Stimulated activated CD8-positive, alpha-beta memory T cell treated with anti-CD3 and anti-CD28 coated beads, Interleukin-12 subunit alpha, Interleukin-12 subunit beta, amount 100 ng/mL, for 24 hours (primary cell): ENCODE measurements around the gene FAM180A.

Experiments
- DNase-seq: peaks from one replicate; pipeline ENCODE4 v3.0.0-alpha.2; 2020; ENCODE audit errors: extremely low read depth

Gene FAM180A

GRCh38 chr7:135771961-135772638 is 23.5 kb upstream of the FAM180A start:
- no peak for DNase-seq

GRCh38 chr7:135771051-135771450 is 22.4 kb upstream of the FAM180A start:
- no peak for DNase-seq

GRCh38 chr7:135770139-135770710 is 21.6 kb upstream of the FAM180A start:
- no peak for DNase-seq

- no peak for DNase-seq
Measured at GRCh38 chr7:135769005-135769802, 20.6 kb upstream of the FAM180A start.

GRCh38 chr7:135768467-135768866 is 19.9 kb upstream of the FAM180A start:
- no peak for DNase-seq

- DNase-seq: no peak
Measured at GRCh38 chr7:135768064-135768463, 19.5 kb upstream of the FAM180A start.

- DNase-seq: no peak
Measured at GRCh38 chr7:135763261-135763660, 14.6 kb upstream of the FAM180A start.

- DNase-seq: no peak
Measured at GRCh38 chr7:135761751-135762488, 13.3 kb upstream of the FAM180A start.

GRCh38 chr7:135759532-135759931 is 10.9 kb upstream of the FAM180A start:
- no peak for DNase-seq

- no peak for DNase-seq
Measured at GRCh38 chr7:135758531-135758932, 9.9 kb upstream of the FAM180A start.

GRCh38 chr7:135757719-135758411 is 9.3 kb upstream of the FAM180A start:
- no peak for DNase-seq

- no peak for DNase-seq
Measured at GRCh38 chr7:135756191-135756590, 7.6 kb upstream of the FAM180A start.

GRCh38 chr7:135755351-135755753 is 6.7 kb upstream of the FAM180A start:
- DNase-seq: no peak

GRCh38 chr7:135753616-135754413 is 5.2 kb upstream of the FAM180A start:
- DNase-seq: no peak

- no peak for DNase-seq
Measured at GRCh38 chr7:135747366-135747765, 1.2 kb downstream of the FAM180A start.

- no peak for DNase-seq
Measured at GRCh38 chr7:135745703-135746312, 2.8 kb downstream of the FAM180A start.

- DNase-seq: no peak
Measured at GRCh38 chr7:135744938-135745702, 3.5 kb downstream of the FAM180A start.

- no peak for DNase-seq
Measured at GRCh38 chr7:135743907-135744731, 4.5 kb downstream of the FAM180A start.

GRCh38 chr7:135742371-135742770 is 6.2 kb downstream of the FAM180A start:
- no peak for DNase-seq
